GM21825 (cell line): ENCODE results near the gene SLC39A5.
"Not testable (repeated sequence)": the region's sequence is repeated elsewhere in the genome, so short reads cannot be mapped to it uniquely, and the experiment has no call there.

Experiments used
- ATAC-seq: cut with Tn5 transposase; IDR thresholded peaks from one replicate; pipeline ENCODE4 v1.9.1; 2021; ENCODE audit warnings: mild to moderate bottlenecking, moderate library complexity; ENCODE audit not compliant: unreplicated experiment

SLC39A5 gene

GRCh38 chr12:56242986-56243385 lies 13.1 kb downstream of the SLC39A5 start:
- no peak for ATAC-seq

- ATAC-seq = no peak
Measured at GRCh38 chr12:56243731-56244181, 13.9 kb downstream of the SLC39A5 start.

GRCh38 chr12:56244494-56244893 lies 14.6 kb downstream of the SLC39A5 start:
- no peak for ATAC-seq

GRCh38 chr12:56247923-56248322 lies 18.1 kb downstream of the SLC39A5 start:
- ATAC-seq = no peak

GRCh38 chr12:56248711-56249110 lies 18.9 kb downstream of the SLC39A5 start:
- no peak for ATAC-seq

- no peak for ATAC-seq
Measured at GRCh38 chr12:56252649-56253048, 22.8 kb downstream of the SLC39A5 start.

- no peak for ATAC-seq
Measured at GRCh38 chr12:56253091-56253490, 23.2 kb downstream of the SLC39A5 start.

- no peak for ATAC-seq
Measured at GRCh38 chr12:56255671-56256070, 25.8 kb downstream of the SLC39A5 start.

- no peak for ATAC-seq
Measured at GRCh38 chr12:56256326-56256960, 26.6 kb downstream of the SLC39A5 start.

GRCh38 chr12:56257071-56257470 lies 27.2 kb downstream of the SLC39A5 start:
- ATAC-seq = no peak

- peak; percentile 13 for ATAC-seq
Measured at GRCh38 chr12:56257491-56258067, 27.7 kb downstream of the SLC39A5 start.

GRCh38 chr12:56258068-56258819 lies 28.4 kb downstream of the SLC39A5 start, which contains the start of gene ANKRD52:
Gene ANKRD52, minus strand, starts transcription at chr12:56258384. Its CDS starts 115 bp downstream, at chr12:56258269.
- peak; percentile 92 for ATAC-seq

GRCh38 chr12:56258820-56259183 lies 29.0 kb downstream of the SLC39A5 start:
- no peak for ATAC-seq

GRCh38 chr12:56260380-56260779 lies 30.5 kb downstream of the SLC39A5 start:
- ATAC-seq = no peak

GRCh38 chr12:56260921-56261320 lies 31.1 kb downstream of the SLC39A5 start:
- no peak for ATAC-seq

- no peak for ATAC-seq
Measured at GRCh38 chr12:56261503-56262232, 31.8 kb downstream of the SLC39A5 start.

- not testable (repeated sequence) for ATAC-seq
Measured at GRCh38 chr12:56262955-56263354, 33.1 kb downstream of the SLC39A5 start.

- ATAC-seq = not testable (repeated sequence)
Measured at GRCh38 chr12:56266068-56266692, 36.3 kb downstream of the SLC39A5 start.

- ATAC-seq = peak; percentile 86
Measured at GRCh38 chr12:56266693-56267442, 37.0 kb downstream of the SLC39A5 start, which contains the start of gene COQ10A. Gene COQ10A, plus strand, starts transcription at chr12:56266942. Its CDS starts 177 bp downstream, at chr12:56267119.
